SJCRH30 (cell line): ENCODE measurements around the gene PTPRK. TPM values are rescaled to one million over a fixed set of nuclear protein-coding genes. Genes with fewer than 3 reads are reported as not detected.
"Not testable (repeated sequence)": the region's sequence is repeated elsewhere in the genome, so short reads cannot be mapped to it uniquely, and the experiment has no call there.

ENCODE experiments used
- DNase-seq, 2 experiments: peaks; one replicate each; pipeline ENCODE4 v3.0.0-alpha.2; 2015 to 2020
- H3K27ac ChIP-seq: fragments of 250-450 bp; sonication (Bioruptor Pico); 2 replicates; pipeline ENCODE4 v1.5.1; 2020; ENCODE audit warnings: mild to moderate bottlenecking, moderate library complexity
- H3K27me3 ChIP-seq: fragments of 250-450 bp; sonication (Bioruptor Pico); 2 replicates; pipeline ENCODE4 v1.5.1; 2020; ENCODE audit warnings: mild to moderate bottlenecking, moderate library complexity
- H3K36me3 ChIP-seq: fragments of 250-450 bp; sonication (Bioruptor Pico); 2 replicates; pipeline ENCODE4 v1.5.1; 2020; ENCODE audit warnings: mild to moderate bottlenecking, moderate library complexity
- H3K4me1 ChIP-seq: fragments of 250-450 bp; sonication (Bioruptor Pico); 2 replicates; pipeline ENCODE4 v1.5.1; 2020; ENCODE audit warnings: mild to moderate bottlenecking, moderate library complexity
- H3K4me3 ChIP-seq: fragments of 250-450 bp; sonication (Bioruptor Pico); 2 replicates; pipeline ENCODE4 v1.5.1; 2020; ENCODE audit warnings: mild to moderate bottlenecking, moderate library complexity
- H3K9me3 ChIP-seq: fragments of 250-450 bp; sonication (Bioruptor Pico); replicated peaks from 2 replicates; pipeline ENCODE4 v1.5.1; 2020; ENCODE audit warnings: mild to moderate bottlenecking, moderate library complexity
- total RNA-seq: library from RNA; depleted of rRNA; stranded (reverse); fragments of >200 nt; shearing (Covaris generic); gene quantifications from 2 replicates; pipeline ENCODE4 v1.2.3, GENCODE V29; 2014

PTPRK gene
- total RNA-seq, 1 experiment from 2014 or later: 31.4 TPM

DNA sequence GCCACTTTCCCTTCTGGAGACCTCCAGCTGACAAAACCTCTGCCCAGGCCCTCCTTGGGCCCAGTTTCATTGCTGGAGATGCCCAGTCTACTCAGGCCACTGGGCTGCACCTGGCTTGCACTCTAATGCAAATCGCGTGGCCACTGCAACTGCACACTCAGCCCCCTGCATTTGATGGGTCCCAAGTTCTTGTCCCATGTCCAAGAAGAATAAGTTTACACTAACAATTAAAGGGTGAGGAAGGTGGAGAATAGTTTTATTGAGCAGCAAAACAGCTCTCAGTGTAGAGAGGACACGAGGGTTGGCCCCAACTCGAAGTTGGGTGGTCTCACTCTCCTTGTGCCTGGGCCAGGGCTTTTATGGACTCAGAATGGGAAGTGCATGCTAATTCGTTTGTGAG is 587.7 kb downstream of the PTPRK start:
- no peak for DNase-seq
- Histone ChIP-seq H3K4me3 (no peak overlapping the region), H3K27me3 (no peaks in the 10 kb centered on the region), H3K4me1 (no peaks in the 10 kb centered on the region), H3K36me3 (no peaks in the 10 kb centered on the region), H3K9me3 (no peaks in the 10 kb centered on the region; the same call in 1 of the 2 replicates), H3K27ac (no peak overlapping the region)

DNA sequence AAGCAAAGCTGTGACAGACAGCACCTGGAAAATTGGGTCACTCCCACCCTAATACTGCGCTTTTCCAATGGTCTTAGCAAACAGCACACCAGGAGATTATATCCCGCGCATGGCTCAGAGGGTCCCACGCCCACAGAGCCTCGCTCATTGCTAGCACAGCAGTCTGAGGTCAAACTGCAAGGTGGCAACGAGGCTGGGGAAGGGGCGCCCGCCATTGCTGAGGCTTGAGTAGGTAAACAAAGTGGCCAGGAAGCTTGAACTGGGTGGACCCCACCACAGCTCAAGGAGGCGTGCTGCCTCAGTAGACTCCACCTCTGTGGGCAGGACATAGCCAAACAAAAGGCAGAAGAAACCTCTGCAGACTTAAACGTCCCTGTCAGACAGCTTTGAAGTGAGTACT is 594.0 kb downstream of the PTPRK start:
- not testable (repeated sequence) for DNase-seq, H3K36me3 ChIP-seq, H3K27me3 ChIP-seq, H3K4me3 ChIP-seq, H3K9me3 ChIP-seq, H3K27ac ChIP-seq
- H3K4me1 ChIP-seq: peaks cover 22% of the 10 kb centered on the region

DNA sequence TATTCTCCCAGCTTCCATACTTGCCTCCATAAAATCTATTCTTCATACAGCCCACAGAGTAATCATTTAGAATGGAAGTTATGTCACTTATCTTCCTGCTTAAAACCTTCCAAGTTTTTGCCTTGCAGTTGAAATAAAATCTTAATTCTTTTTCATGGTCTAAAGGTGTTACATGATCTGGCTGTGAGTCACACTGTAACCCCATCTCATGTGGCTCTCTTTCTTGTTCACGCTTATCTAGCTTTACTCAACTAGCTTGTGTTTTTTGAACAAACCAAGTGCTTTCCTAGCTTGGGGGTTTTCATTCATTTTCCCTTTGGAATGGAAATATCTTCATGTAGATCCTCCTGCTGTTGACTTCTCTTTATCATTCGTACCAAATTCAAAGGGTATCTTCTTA is 596.0 kb downstream of the PTPRK start:
- peaks cover 9% of the 10 kb centered on the region; the same call in 1 of the 2 replicates for H3K9me3 ChIP-seq
- H3K4me1 ChIP-seq: peaks cover 22% of the 10 kb centered on the region
- H3K36me3 ChIP-seq: no peaks in the 10 kb centered on the region
- DNase-seq: peak in 1 of 2 experiments; percentile 49
- no peaks in the 10 kb centered on the region for H3K27me3 ChIP-seq
- no peak overlapping the region for H3K4me3 ChIP-seq
- peak overlapping the region; percentile 25 for H3K27ac ChIP-seq

DNA sequence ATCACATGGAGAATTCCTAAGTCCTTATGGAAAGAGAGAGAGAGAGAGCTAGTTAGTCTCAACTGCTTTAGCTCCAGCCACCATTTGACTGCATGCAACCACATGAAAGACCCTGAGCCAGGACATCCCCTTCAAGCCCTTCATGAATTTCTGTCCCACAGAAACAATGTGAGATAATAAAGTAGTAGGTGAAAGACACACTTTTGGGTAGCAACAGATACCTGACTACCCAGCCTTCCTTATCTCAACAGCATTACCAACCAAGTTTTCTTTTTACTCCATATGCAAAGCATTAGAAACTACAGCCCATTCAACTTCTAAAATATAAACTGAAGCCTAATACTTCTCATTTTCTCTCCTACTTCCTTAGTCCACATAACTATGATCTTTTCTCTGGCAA is 596.4 kb downstream of the PTPRK start:
- DNase-seq: no peak

DNA sequence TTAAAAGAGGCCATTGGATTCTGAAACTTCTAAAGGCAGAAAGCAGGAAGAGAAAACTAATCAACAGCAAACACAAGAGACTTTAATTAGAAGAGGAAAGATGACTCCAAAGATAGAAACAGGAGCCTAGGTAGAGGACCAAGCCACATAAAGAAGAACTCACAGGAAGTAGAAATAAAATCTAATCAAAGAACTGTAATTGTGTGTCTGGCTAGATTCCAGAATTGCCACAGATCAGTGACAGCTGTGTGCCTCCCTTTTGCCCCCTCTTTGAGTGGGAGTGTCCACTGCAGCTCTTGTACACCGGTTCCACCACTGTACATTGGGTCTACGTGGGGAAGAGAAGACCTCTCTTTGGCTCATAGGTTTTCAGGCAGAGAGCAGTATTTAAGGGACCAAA is 597.3 kb downstream of the PTPRK start:
- Histone ChIP-seq H3K4me3 (no peak overlapping the region), H3K27ac (no peak overlapping the region), H3K9me3 (peaks cover 9% of the 10 kb centered on the region; the same call in 1 of the 2 replicates), H3K27me3 (no peaks in the 10 kb centered on the region), H3K4me1 (peaks cover 22% of the 10 kb centered on the region), H3K36me3 (no peaks in the 10 kb centered on the region)
- DNase-seq: peak; percentile 13 to 43

More for the DNA sequence above, 596.4 kb downstream of the PTPRK start:
- Histone ChIP-seq H3K27ac (peak overlapping the region; percentile 25), H3K27me3 (no peaks in the 10 kb centered on the region), H3K4me3 (no peak overlapping the region), H3K36me3 (no peaks in the 10 kb centered on the region), H3K9me3 (peaks cover 9% of the 10 kb centered on the region; the same call in 1 of the 2 replicates), H3K4me1 (peaks cover 22% of the 10 kb centered on the region)

DNA sequence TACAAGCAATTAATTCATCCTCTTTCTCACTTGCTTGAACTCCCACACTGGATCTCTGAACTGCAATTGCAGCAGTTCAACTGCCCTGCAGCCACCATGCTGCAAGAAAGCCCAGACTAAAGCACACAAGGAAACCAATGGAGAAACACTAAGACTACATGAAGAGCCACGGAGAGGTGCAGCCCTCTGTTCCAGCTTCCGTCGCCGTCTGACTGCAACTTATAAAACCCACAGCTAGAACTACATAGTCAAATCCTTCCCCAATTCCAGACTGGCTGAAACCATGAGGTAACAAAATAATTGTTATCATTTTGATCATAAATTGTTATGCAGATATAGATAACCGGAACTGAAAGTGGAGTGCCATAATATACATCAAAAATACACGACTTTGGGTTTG is 598.4 kb downstream of the PTPRK start:
- DNase-seq: no peak
- no peak overlapping the region for H3K27ac ChIP-seq

DNA sequence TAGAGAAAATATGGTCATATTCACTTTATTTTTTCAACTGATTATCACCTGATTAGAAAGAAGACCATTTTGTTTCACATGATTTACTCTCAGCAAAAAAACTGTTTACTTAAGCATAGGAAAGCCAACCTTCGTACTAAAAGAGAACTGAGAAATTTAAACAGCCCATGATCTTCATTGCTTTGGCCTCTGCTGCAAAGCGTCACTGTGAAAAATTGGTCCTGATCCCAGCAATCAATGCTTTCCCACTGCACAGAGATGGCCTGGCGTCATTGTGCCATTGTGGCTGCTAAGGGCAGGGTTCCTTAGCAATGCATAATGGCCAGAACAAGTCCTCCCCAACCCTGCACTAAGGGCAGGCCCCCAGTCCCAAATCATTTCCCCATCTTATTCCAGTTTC is 599.6 kb downstream of the PTPRK start:
- Histone ChIP-seq H3K9me3 (peaks cover 9% of the 10 kb centered on the region; the same call in 1 of the 2 replicates), H3K36me3 (no peaks in the 10 kb centered on the region), H3K4me1 (peaks cover 22% of the 10 kb centered on the region), H3K4me3 (no peak overlapping the region), H3K27me3 (no peaks in the 10 kb centered on the region), H3K27ac (no peak overlapping the region)
- no peak for DNase-seq

More for the DNA sequence above, 598.4 kb downstream of the PTPRK start:
- H3K4me1 ChIP-seq: peaks cover 22% of the 10 kb centered on the region
- no peaks in the 10 kb centered on the region for H3K36me3 ChIP-seq
- H3K9me3 ChIP-seq: peaks cover 9% of the 10 kb centered on the region; the same call in 1 of the 2 replicates
- H3K27me3 ChIP-seq: no peaks in the 10 kb centered on the region
- no peak overlapping the region for H3K4me3 ChIP-seq
